ENCODE results near the gene ARHGEF10L. TPM values are rescaled to one million over a fixed set of nuclear protein-coding genes. Genes with fewer than 3 reads are reported as not detected.
A peak's percentile ranks its signal among the peaks of the same experiment; 100 is the strongest.
"Not testable (repeated sequence)": the region's sequence is repeated elsewhere in the genome, so short reads cannot be mapped to it uniquely, and the experiment has no call there.

Gene ARHGEF10L, protein sequence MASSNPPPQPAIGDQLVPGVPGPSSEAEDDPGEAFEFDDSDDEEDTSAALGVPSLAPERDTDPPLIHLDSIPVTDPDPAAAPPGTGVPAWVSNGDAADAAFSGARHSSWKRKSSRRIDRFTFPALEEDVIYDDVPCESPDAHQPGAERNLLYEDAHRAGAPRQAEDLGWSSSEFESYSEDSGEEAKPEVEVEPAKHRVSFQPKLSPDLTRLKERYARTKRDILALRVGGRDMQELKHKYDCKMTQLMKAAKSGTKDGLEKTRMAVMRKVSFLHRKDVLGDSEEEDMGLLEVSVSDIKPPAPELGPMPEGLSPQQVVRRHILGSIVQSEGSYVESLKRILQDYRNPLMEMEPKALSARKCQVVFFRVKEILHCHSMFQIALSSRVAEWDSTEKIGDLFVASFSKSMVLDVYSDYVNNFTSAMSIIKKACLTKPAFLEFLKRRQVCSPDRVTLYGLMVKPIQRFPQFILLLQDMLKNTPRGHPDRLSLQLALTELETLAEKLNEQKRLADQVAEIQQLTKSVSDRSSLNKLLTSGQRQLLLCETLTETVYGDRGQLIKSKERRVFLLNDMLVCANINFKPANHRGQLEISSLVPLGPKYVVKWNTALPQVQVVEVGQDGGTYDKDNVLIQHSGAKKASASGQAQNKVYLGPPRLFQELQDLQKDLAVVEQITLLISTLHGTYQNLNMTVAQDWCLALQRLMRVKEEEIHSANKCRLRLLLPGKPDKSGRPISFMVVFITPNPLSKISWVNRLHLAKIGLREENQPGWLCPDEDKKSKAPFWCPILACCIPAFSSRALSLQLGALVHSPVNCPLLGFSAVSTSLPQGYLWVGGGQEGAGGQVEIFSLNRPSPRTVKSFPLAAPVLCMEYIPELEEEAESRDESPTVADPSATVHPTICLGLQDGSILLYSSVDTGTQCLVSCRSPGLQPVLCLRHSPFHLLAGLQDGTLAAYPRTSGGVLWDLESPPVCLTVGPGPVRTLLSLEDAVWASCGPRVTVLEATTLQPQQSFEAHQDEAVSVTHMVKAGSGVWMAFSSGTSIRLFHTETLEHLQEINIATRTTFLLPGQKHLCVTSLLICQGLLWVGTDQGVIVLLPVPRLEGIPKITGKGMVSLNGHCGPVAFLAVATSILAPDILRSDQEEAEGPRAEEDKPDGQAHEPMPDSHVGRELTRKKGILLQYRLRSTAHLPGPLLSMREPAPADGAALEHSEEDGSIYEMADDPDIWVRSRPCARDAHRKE (N-terminal part only)
- total RNA-seq (2014; rRNA removed) (11.2 and 11.3 TPM in 2 replicates), Bru-seq, nascent RNA (percentile 49 among the genes with signal in this experiment), BruChase-seq, experiment 1, labeled RNA remaining after a 6-hour chase (percentile 43 among the genes with signal in this experiment), BruChase-seq, experiment 2, labeled RNA remaining after a 2-hour chase (percentile 43 among the genes with signal in this experiment)
- long read RNA-seq, partial matches to known transcripts, result 8 of 12 reads
- long read RNA-seq, other reads (novel, unspliced or antisense), result 4 of 12 reads

DNA sequence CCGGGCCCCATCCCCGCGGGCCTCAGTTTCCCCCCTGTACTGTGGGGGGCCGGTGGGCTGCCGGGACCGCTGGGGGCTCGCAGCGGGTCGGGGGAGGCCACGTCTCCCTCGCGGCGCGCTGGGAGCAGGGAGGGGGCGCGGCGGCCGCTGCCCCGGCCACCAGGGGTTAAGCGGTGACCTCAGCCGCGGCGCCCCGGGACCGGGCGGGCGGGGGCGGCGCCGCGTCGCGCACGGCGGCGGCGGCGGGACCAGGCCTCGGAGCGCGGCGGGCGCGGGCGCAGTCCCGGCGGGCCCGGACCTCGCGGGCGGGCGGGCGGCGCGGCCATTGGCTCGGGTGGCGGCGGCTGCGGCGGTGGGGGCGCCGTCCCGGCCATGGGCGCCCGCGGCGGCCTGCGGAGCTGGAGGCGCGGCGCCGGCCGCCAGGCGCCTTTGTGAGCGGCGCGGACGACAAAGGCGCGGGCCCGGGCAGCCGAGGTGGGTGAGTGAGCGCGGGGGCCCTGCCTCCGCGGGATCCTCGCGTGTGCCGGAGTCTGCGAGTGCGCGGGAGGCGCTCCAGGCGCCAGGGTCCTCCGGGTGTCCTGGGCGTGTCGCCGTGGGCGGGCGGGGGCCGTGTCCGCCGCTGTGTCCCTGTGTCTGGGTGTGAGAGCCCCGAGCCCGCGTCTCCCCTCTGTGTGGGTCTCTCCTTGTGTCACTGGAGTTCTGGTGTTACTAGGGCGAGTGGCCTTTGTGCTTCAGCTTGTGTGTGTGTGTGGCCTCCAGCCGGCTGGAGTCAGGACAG, at the start of gene ARHGEF10L:
ARHGEF10L (plus strand) TSS at position 222 of the 778 bp plus-strand sequence. CDS start 40,898 bp downstream, outside the sequence.
- peak within 1 kb of the TSS; percentile 77 for H3K9ac ChIP-seq (ENCODE audit: low read length)
- no peaks in the 10 kb centered on the region for H3K9me2 ChIP-seq (replicated peaks; ENCODE audit: low read length)
- intact Hi-C loops (cut with micrococcal nuclease), result no loop called here
- H3K27me3 ChIP-seq (ENCODE audit: low read length), result no peaks in the 10 kb centered on the region
- no peaks in the 10 kb centered on the region for H3K9me3 ChIP-seq (ENCODE audit: low read length)
- H3K4me1 ChIP-seq (ENCODE audit: insufficient read depth, low read length), result peaks cover 12% of the 10 kb centered on the region; the same call in 1 of the 2 replicates
- ChIA-PET POLR2A (ENCODE audit: unreplicated experiment) (no interaction called here), CTCF (no interaction called here)
- no peak within 1 kb of the TSS for H3K27ac ChIP-seq (ENCODE audit: low read length)
- no peaks in the 10 kb centered on the region for H4K20me1 ChIP-seq (ENCODE audit: low read length)
- DNase-seq (no peak), ATAC-seq (peak; percentile 62)
- peak within 1 kb of the TSS; percentile 91 for H3K4me2 ChIP-seq (ENCODE audit: low read length)
- BruUV-seq (replicated peaks), result no TSS peak
- no peaks in the 10 kb centered on the region for H3K36me3 ChIP-seq (ENCODE audit: low read depth, low read length)
- peak within 1 kb of the TSS; percentile 74 for H3K4me3 ChIP-seq (ENCODE audit: low read length)
- peak within 1 kb of the TSS; percentile 85 for H2AFZ ChIP-seq (ENCODE audit: low read length)
- TF ChIP-seq EZH2phosphoT487 (IDR thresholded peaks at IDR 0.05; ENCODE audit: borderline replicate concordance, low read length) (no peak), EZH2 (IDR thresholded peaks at IDR 0.05; ENCODE audit: low read length, unreplicated experiment) (no peak)
- H3K79me2 ChIP-seq (ENCODE audit: low read length), result peaks cover 30% of the 10 kb centered on the region
- H3F3A ChIP-seq (ENCODE audit: low read length, unreplicated experiment), result no peaks in the 10 kb centered on the region

DNA sequence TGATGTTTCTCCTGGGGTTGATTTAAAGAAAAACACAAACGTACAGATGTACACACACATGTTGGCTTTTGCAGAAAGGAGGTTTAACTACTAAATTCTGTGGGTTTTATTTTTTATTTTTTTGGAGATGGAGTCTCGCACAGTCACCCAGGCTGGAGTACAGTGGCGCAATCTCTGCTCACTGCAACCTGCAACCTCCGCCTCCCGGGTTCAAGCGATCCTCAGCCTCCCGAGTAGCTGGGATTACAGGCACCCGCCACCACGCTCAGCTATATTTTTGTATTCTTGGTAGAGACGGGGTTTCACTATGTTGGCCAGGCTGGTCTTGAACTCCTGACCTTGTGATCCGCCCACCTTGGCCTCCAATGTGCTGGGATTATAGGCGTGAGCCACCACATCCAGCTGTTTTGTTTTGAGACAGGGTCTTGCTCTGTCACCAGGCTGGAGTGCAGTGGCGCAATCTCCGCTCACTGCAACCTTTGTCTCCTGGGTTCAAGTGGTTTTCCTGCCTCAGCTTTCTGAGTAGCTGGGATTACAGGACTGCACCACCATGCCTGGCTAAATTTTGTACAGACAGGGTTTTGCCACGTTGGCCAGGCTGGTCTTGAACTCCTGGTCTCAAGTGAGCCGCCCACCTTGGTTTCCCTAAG, 49.6 kb upstream of the ARHGEF10L start:
- POLR2A ChIA-PET (ENCODE audit: unreplicated experiment); CTCF ChIA-PET; ATAC-seq: not testable (repeated sequence)

DNA sequence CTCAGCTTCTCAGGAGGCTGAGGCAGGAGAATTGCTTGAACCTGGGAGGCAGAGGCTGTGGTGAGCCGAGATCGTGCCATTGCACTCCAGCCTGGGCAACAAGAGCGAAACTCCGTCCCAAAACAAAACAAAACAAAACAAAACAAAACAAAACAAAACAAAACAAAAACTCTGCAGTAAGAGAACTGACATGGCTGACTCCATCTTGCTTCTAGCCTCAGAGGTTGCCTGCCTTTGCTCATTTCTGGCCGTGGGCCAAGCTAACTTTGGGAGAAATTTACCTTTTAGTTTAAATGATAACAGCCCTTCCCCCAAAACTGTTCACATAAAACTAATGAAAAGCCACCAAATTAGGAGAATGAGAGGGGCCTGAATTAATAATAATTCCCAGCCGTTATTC, 48.8 kb upstream of the ARHGEF10L start:
- intact Hi-C loops (cut with micrococcal nuclease), result loop anchor here (5.0 kb wide), 1 partner anchor 612 kb away; no protein-coding TSS in a partner anchor
- H4K20me1 ChIP-seq (ENCODE audit: low read length); DNase-seq; H3K9me2 ChIP-seq (replicated peaks; ENCODE audit: low read length); H3K4me3 ChIP-seq (ENCODE audit: low read length); H3F3A ChIP-seq (ENCODE audit: low read length, unreplicated experiment); H3K79me2 ChIP-seq (ENCODE audit: low read length); H3K4me1 ChIP-seq (ENCODE audit: insufficient read depth, low read length); H3K9ac ChIP-seq (ENCODE audit: low read length); ATAC-seq; H3K4me2 ChIP-seq (ENCODE audit: low read length); H3K9me3 ChIP-seq (ENCODE audit: low read length); H2AFZ ChIP-seq (ENCODE audit: low read length); H3K36me3 ChIP-seq (ENCODE audit: low read depth, low read length); H3K27me3 ChIP-seq (ENCODE audit: low read length); POLR2A ChIA-PET (ENCODE audit: unreplicated experiment); H3K27ac ChIP-seq (ENCODE audit: low read length); BruUV-seq (replicated peaks): not testable (repeated sequence)
- CTCF ChIA-PET, result interaction anchor here (0.7 kb wide), 1 partner anchor 114 kb away, joined by 3 read pairs; no protein-coding TSS in a partner anchor

More for the DNA sequence above, 49.6 kb upstream of the ARHGEF10L start:
- not testable (repeated sequence) for H3K9me3 ChIP-seq (ENCODE audit: low read length); H3K36me3 ChIP-seq (ENCODE audit: low read depth, low read length); H3K27me3 ChIP-seq (ENCODE audit: low read length); H3K27ac ChIP-seq (ENCODE audit: low read length); H2AFZ ChIP-seq (ENCODE audit: low read length); H3K4me1 ChIP-seq (ENCODE audit: insufficient read depth, low read length); H3K9ac ChIP-seq (ENCODE audit: low read length); H3F3A ChIP-seq (ENCODE audit: low read length, unreplicated experiment); H4K20me1 ChIP-seq (ENCODE audit: low read length); H3K9me2 ChIP-seq (replicated peaks; ENCODE audit: low read length); DNase-seq; H3K4me2 ChIP-seq (ENCODE audit: low read length); H3K4me3 ChIP-seq (ENCODE audit: low read length); BruUV-seq (replicated peaks); H3K79me2 ChIP-seq (ENCODE audit: low read length)
- intact Hi-C loops (cut with micrococcal nuclease), result loop anchor here (5.0 kb wide), 1 partner anchor 612 kb away; no protein-coding TSS in a partner anchor

Data from PC-3 (cell line).